ENCODE measurements around the gene SSX2IP.

The SSX2IP gene, protein sequence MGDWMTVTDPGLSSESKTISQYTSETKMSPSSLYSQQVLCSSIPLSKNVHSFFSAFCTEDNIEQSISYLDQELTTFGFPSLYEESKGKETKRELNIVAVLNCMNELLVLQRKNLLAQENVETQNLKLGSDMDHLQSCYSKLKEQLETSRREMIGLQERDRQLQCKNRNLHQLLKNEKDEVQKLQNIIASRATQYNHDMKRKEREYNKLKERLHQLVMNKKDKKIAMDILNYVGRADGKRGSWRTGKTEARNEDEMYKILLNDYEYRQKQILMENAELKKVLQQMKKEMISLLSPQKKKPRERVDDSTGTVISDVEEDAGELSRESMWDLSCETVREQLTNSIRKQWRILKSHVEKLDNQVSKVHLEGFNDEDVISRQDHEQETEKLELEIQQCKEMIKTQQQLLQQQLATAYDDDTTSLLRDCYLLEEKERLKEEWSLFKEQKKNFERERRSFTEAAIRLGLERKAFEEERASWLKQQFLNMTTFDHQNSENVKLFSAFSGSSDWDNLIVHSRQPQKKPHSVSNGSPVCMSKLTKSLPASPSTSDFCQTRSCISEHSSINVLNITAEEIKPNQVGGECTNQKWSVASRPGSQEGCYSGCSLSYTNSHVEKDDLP

DNA sequence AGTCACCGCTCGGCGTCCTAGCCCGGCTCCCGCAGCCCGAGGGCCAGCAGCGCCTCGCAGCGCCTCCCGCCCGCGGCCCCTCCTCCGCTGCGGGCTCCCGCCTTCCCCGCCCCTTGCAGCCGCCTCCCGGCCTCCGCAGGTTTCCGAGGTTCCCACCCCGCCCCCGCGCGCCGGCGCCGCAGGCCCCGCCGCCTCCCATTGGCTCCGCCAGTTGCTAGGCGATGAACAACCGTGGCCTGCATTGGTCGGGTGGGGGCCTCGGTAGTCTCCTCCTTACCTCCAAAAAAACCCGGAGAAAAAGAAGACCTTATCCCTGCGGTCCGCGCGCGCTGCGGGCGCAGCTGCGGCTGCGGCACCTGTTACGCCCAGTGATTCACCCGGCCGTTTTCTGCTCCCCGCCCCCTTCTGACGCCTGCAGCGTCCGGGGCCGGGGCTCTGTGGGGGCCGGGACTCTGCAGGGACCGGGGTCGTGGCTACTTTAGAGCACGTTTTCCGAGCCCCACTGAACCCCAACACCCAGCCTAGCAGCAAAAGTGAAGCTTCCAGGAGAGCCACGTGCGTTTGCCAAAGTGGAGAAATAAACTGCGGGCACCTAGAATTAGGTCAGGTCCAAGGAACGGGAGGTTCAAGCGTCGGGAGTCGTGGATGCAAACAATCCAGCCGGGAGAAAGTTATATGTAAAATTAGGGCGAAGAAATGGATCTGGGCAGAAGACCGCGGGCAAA, at the start of gene SSX2IP:
Gene SSX2IP (minus strand): TSS at position 65 of the 725 bp plus-strand sequence. CDS start 19,242 bp downstream, outside the sequence.
- Histone ChIP-seq H3K4me3 (ENCODE audit: low read length) (peak within 1 kb of the TSS; percentile 88), H3K9me3 (ENCODE audit: control insufficient read depth, insufficient read depth, low read length) (no peaks in the 10 kb centered on the region), H3K4me2 (ENCODE audit: low read length) (peak within 1 kb of the TSS; percentile 84), H4K20me1 (ENCODE audit: control insufficient read depth, insufficient read depth, low read depth, low read length) (peaks cover 3% of the 10 kb centered on the region; the same call in 1 of the 2 replicates), H3K9me2 (replicated peaks; ENCODE audit: control insufficient read depth, low read length) (no peaks in the 10 kb centered on the region), H3K27me3 (ENCODE audit: control insufficient read depth, low read length) (no peaks in the 10 kb centered on the region), H3F3A (ENCODE audit: control insufficient read depth, insufficient read depth) (no peaks in the 10 kb centered on the region), H3K4me1 (ENCODE audit: control insufficient read depth, low read length) (peaks cover 42% of the 10 kb centered on the region), H3K36me3 (ENCODE audit: control insufficient read depth, low read length) (peaks cover under 1% of the 10 kb centered on the region; the same call in 1 of the 2 replicates), H3K27ac (ENCODE audit: low read depth, low read length) (peak within 1 kb of the TSS; percentile 69), H3K79me2 (ENCODE audit: control insufficient read depth, low read length) (peaks cover 54% of the 10 kb centered on the region)
- TF ChIP-seq EZH2phosphoT487 (IDR thresholded peaks at IDR 0.05; ENCODE audit: borderline replicate concordance, low read length), result no peak
- TF ChIP-seq, protein P1, sequence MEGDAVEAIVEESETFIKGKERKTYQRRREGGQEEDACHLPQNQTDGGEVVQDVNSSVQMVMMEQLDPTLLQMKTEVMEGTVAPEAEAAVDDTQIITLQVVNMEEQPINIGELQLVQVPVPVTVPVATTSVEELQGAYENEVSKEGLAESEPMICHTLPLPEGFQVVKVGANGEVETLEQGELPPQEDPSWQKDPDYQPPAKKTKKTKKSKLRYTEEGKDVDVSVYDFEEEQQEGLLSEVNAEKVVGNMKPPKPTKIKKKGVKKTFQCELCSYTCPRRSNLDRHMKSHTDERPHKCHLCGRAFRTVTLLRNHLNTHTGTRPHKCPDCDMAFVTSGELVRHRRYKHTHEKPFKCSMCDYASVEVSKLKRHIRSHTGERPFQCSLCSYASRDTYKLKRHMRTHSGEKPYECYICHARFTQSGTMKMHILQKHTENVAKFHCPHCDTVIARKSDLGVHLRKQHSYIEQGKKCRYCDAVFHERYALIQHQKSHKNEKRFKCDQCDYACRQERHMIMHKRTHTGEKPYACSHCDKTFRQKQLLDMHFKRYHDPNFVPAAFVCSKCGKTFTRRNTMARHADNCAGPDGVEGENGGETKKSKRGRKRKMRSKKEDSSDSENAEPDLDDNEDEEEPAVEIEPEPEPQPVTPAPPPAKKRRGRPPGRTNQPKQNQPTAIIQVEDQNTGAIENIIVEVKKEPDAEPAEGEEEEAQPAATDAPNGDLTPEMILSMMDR (IDR thresholded peaks at IDR 0.05; ENCODE audit: low read depth, low read length, poor library complexity, severe bottlenecking), result no peak

DNA sequence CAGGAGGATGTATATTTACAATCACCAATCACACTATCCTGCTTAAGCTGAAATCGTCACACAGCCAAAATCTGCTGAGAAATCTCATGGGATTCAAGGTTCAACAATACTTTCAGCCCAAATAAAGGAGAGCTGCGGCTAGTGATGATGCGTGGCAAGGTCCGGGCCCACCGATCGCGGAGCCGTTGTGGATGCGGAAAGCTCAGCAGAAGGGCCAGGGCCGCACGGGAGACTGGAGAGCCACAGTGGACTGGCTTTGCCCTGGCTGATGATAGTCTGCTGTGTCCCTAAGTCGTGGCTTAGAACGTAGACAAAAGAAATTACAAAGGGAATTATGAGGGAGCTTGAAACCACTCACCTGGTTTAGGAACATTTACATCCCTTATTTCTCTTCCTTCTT, 48.0 kb upstream of the SSX2IP start:
- Histone ChIP-seq H3K79me2 (ENCODE audit: control insufficient read depth, low read length) (no peaks in the 10 kb centered on the region), H3K27me3 (ENCODE audit: control insufficient read depth, low read length) (no peaks in the 10 kb centered on the region), H3K4me1 (ENCODE audit: control insufficient read depth, low read length) (no peaks in the 10 kb centered on the region), H3K36me3 (ENCODE audit: control insufficient read depth, low read length) (no peaks in the 10 kb centered on the region), H3K9me3 (ENCODE audit: control insufficient read depth, insufficient read depth, low read length) (no peaks in the 10 kb centered on the region), H3K9me2 (replicated peaks; ENCODE audit: control insufficient read depth, low read length) (no peaks in the 10 kb centered on the region), H4K20me1 (ENCODE audit: control insufficient read depth, insufficient read depth, low read depth, low read length) (no peaks in the 10 kb centered on the region), H3K4me2 (ENCODE audit: low read length) (no peak overlapping the region), H3F3A (ENCODE audit: control insufficient read depth, insufficient read depth) (no peaks in the 10 kb centered on the region), H3K27ac (ENCODE audit: low read depth, low read length) (no peak overlapping the region), H3K4me3 (ENCODE audit: low read length) (no peak overlapping the region)
- TF ChIP-seq, protein P1 (IDR thresholded peaks at IDR 0.05; ENCODE audit: low read depth, low read length, poor library complexity, severe bottlenecking), result no peak
- no peak for TF ChIP-seq EZH2phosphoT487 (IDR thresholded peaks at IDR 0.05; ENCODE audit: borderline replicate concordance, low read length)

DNA sequence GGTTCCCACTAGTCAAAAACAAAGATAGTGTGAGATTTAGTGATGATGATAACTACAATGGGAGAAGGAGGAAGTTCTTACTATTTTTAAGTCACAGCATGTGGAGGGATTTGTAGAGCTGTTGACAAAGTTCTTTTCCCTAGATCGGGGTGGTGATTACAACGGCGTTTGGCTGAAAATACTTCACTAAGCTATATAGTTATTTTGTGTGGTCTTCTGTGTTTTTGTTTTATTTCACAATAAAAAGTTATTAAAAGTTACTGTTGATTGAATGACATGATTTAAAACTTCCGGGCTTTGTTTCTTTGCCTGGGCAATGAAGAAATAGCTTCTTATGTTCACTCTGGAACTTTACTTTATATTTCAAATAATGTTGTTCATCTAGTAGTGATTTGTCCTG, 47.3 kb upstream of the SSX2IP start:
- no peak for TF ChIP-seq EZH2phosphoT487 (IDR thresholded peaks at IDR 0.05; ENCODE audit: borderline replicate concordance, low read length)
- TF ChIP-seq, protein P1 (IDR thresholded peaks at IDR 0.05; ENCODE audit: low read depth, low read length, poor library complexity, severe bottlenecking), result no peak
- H3K4me3 ChIP-seq (ENCODE audit: low read length), result no peak overlapping the region
- H3K27me3 ChIP-seq (ENCODE audit: control insufficient read depth, low read length), result no peaks in the 10 kb centered on the region
- no peaks in the 10 kb centered on the region for H3K36me3 ChIP-seq (ENCODE audit: control insufficient read depth, low read length)
- no peaks in the 10 kb centered on the region for H3K79me2 ChIP-seq (ENCODE audit: control insufficient read depth, low read length)
- no peaks in the 10 kb centered on the region for H3K9me3 ChIP-seq (ENCODE audit: control insufficient read depth, insufficient read depth, low read length)
- H3K27ac ChIP-seq (ENCODE audit: low read depth, low read length), result no peak overlapping the region
- no peaks in the 10 kb centered on the region for H3K4me1 ChIP-seq (ENCODE audit: control insufficient read depth, low read length)
- no peaks in the 10 kb centered on the region for H3K9me2 ChIP-seq (replicated peaks; ENCODE audit: control insufficient read depth, low read length)
- no peak overlapping the region for H3K4me2 ChIP-seq (ENCODE audit: low read length)
- no peaks in the 10 kb centered on the region for H4K20me1 ChIP-seq (ENCODE audit: control insufficient read depth, insufficient read depth, low read depth, low read length)
- H3F3A ChIP-seq (ENCODE audit: control insufficient read depth, insufficient read depth), result no peaks in the 10 kb centered on the region

Data from DOHH2 (cell line).